A204.1 (cell line): ENCODE results near the gene DPH1.

Experiments
- FAIRE-seq: peaks from 2 replicates; lab custom pipeline; 2012; peaks lifted over from hg19 to GRCh38; lab: Jason Lieb, UNC

DPH1 gene

DNA sequence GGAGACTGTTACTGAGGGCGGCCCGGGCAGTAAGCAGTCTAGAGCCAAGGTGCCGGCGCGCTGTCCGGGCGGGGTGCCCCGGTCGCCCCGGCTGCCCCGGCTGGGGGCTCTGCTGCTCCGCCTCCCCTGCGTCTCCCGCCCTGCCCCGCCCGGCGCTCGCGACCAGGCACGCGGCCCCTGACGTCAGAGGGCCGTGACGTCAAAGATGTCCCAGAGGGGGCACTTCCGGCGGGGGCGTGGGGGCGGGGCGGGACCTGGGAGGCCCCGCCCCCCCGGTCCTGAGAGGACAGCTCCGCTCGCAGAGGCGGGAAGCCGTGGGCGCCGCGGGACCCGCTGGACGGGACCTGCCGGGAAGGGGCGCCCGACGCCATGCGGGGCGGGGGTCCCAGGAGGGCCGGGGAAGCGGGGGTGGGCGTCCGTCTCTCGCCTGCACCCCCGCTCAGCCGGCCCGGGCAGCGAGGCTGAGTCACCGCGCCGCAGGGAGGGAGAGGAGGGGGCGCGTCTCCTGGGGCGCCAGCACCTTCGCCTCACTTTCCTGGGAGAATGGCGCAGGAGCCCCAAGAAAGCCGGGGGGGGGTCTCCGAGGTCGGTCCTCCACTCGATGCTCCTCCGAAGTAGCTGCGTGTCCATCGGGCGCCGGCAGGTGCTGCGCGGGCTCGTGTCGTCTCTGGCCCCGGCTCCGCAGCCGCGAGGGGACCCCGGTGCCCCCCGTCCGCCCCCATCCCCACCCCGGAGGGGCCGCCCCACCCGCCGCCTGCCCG lies 20.5 kb downstream of the DPH1 start:
- FAIRE-seq = no peak

DNA sequence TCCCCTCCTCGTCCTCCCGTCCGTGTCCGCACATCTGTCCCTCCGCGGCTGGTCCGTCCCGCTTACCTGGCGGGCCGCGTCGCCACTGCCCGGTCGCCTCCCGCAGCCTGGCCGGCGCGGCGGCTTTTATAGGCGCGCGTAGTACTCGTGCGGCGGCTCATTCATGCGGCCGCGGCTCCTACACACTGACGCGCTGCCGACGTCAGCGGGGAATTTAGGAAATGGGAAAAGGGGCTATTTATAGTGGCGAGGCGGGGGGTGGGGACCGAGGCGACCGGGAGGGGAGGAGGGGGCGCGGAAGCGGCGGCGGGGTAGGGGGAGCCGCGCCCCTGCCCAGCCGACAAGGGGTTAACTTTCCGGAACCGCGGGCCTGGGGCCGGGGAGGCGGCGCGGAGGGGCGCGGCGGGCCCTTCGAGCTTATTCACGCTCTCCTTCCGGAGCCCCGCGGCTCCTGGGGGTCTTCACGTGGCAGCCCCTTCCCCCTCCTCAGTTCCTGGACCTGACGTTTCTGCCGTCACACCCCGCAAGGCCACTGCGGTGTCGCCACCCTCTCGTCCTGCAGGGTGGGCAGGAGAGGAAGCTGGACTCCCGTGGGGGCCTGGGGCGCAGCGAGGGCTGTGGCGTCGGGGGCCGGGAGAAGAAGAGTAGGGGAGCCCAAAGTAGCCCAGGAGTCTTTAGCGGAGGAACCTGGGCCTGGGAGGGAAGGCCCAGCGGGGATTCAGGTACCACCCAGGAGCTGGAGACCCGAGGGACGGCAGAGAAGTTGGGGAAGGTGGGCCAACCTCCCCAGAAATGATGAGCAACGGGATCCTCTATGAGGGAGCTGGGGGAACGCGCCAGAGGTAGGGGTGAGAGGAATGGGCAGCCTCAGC lies 21.3 kb downstream of the DPH1 start:
- FAIRE-seq = no peak

DNA sequence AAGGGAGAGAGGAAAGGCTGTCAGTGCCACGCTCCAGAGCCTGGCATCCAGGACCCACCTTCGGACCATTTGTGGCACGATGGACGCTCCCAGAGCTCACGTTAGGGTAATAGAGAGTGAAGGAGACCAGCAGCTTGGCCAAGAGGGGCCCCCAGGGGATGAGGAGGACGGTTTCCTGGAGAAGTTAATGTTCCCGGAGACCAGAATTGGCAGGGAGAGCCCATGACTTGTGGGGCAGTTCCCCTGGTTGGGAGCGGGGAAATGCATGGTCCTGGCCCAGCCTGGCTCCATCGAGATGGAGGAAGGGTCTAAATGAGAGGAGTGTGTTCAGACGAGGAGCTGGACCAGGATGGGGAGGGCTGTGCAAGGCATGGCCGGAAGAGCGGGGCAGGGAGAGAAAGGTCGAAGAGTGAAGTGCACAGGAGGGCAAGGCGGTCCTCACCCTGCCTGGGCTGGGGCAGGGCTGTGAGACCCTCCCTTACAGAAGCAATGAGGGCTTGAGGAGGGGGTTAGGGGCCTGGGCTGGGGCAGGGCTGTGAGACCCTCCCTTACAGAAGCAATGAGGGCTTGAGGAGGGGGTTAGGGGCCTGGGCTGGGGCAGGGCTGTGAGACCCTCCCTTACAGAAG lies 22.1 kb downstream of the DPH1 start:
- FAIRE-seq = no peak

DNA sequence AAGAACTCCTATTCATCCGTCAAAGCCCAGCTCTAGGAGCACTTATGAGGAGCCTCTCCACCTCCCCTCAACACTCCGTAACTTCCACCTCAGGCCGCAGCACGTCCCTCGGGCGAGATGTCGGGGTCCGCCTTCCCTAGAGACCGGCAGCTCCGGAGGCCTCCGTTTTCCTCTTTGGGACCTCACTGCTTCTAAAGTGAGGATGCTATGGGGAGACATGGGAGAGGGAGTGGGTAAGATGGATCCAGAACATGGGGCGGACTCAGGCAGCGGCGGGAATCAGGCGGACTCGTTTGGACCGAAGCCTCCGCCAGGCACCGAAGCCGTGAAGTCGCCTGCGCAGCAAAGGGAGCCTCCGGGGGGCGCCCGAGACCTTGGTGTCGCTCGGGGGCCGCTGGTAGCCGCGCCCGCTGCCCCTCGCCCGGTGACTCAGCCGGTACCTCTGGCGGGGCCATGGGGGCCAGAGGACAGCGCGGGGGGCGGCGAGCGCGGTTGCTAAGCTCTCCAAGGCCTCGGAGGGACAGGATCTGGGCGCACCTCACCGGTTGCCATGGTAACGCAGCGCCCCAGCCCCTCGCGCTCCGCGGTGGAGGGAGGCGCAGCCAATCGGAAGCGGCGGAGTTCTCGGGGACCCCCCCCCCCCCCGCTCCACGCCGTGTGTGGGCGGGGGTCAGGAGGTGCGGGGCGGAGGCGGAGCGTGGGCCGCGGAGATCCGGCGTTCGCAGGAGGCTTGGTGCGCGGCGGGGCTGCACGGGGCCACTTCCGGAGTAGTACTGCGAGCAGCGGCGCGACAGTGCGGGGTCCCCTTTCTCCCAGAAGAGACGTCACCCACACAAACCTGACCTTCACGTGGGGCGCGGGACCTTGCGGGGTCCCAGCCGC lies 23.7 kb downstream of the DPH1 start:
- no peak for FAIRE-seq

DNA sequence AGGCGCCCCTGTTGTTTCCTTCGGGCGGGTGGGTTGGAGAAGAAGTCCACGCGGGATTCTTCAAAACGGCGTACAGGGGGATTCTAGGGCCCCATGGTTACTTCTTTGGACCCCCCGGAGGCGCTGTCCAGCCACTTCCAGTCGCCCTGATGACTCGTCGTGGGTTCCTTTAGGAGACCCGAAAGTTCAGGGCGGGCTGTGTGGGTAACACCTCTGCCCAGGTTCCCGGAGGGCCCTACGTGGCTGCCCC lies 24.2 kb downstream of the DPH1 start:
- no peak for FAIRE-seq

DNA sequence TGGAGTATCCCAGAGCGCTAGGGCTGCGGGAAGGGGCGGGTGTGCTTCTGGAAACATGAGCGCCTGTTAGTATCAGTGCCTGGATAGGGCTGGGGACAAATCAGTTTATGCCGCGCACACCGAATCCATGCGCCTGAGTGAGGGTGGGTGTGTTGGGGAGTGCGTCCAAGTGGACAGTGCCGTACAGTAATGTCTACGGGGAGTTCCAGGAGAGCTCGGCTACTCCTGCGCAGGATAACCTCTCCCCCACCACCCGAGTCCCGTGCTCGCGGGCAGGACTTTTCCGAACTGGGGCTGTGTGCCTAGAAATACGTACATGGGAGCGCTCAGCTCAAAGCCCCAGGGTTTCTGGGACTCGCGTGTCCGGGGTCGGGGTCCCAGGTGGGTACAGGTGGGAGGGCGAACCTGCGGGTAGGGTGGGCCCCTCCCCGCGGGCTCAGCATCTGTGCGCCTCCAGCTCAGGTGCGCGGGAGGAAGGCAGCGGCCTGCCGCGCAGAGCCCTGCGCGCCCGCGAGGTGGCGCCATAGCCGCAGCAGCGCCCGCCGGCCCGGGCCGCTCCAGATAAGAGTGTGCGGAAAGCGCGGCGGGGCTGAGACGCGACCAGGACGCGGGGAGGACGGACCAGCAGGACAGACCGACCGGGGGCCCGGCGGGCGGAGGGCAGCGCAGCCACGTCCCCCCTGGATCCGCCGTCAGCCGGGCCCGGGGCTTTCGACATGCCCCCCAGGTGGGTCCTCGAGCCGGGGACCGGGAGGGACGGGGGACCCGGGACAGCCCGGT lies 24.7 kb downstream of the DPH1 start, which contains the start of gene HIC1:
TSS of gene HIC1 (plus strand) at position 592 of the 780 bp plus-strand sequence. CDS start 1,588 bp downstream, outside the sequence.
- FAIRE-seq = no peak

DNA sequence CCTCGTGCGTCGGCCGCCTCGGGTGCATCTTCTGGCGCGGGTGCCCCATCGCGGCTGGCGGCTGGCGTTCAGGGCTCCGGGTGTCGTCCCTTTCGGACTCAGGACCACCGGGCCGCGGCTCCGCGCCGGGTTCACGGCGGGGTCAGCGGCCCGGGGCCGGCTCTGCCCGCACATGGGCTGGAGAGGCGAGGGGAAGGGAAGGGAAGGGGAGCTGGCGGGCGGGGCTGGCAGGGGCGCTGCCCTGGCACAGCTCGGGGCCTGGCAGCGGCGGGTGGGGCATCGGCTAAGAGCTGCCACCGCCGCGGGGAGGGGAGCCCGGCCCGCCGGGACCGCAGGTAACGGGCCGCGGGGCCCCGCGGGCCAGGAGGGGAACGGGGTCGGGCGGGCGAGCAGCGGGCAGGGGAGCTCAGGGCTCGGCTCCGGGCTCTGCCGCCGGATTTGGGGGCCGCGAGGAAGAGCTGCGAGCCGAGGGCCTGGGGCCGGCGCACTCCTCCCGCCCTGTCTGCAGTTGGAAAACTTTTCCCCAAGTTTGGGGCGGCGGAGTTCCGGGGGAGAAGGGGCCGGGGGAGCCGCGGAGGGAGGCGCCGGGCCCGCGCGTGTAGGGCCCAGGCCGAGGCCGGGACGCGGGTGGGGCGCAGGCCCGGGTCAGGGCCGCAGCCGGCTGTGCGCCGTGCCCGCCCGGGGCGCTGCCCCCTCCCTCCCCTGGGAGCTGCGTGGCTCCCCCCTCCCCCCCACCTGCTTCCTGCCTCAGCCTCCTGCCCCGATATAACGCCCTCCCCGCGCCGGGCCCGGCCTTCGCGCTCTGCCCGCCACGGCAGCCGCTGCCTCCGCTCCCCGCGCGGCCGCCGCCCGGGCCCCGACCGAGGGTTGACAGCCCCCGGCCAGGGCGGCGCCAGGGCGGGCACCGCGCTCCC lies 25.6 kb downstream of the DPH1 start:
- FAIRE-seq = no peak

DNA sequence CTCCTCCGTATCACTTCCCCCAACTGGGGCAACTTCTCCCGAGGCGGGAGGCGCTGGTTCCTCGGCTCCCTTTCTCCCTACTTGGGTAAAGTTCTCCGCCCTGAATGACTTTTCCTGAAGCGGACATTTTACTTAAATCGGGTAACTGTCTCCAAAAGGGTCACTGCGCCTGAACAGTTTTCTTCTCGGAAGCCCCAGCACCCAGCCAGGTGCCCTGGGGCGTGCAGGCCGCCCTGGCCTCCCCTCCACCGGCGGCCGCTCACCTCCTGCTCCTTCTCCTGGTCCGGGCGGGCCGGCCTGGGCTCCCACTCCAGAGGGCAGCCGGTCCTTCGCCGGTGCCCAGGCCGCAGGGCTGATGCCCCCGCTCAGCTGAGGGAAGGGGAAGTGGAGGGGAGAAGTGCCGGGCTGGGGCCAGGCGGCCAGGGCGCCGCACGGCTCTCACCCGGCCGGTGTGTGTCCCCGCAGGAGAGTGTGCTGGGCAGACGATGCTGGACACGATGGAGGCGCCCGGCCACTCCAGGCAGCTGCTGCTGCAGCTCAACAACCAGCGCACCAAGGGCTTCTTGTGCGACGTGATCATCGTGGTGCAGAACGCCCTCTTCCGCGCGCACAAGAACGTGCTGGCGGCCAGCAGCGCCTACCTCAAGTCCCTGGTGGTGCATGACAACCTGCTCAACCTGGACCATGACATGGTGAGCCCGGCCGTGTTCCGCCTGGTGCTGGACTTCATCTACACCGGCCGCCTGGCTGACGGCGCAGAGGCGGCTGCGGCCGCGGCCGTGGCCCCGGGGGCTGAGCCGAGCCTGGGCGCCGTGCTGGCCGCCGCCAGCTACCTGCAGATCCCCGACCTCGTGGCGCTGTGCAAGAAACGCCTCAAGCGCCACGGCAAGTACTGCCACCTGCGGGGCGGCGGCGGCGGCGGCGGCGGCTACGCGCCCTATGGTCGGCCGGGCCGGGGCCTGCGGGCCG lies 26.5 kb downstream of the DPH1 start:
- no peak for FAIRE-seq

DNA sequence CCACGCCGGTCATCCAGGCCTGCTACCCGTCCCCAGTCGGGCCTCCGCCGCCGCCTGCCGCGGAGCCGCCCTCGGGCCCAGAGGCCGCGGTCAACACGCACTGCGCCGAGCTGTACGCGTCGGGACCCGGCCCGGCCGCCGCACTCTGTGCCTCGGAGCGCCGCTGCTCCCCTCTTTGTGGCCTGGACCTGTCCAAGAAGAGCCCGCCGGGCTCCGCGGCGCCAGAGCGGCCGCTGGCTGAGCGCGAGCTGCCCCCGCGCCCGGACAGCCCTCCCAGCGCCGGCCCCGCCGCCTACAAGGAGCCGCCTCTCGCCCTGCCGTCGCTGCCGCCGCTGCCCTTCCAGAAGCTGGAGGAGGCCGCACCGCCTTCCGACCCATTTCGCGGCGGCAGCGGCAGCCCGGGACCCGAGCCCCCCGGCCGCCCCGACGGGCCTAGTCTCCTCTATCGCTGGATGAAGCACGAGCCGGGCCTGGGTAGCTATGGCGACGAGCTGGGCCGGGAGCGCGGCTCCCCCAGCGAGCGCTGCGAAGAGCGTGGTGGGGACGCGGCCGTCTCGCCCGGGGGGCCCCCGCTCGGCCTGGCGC lies 27.3 kb downstream of the DPH1 start:
- no peak for FAIRE-seq

DNA sequence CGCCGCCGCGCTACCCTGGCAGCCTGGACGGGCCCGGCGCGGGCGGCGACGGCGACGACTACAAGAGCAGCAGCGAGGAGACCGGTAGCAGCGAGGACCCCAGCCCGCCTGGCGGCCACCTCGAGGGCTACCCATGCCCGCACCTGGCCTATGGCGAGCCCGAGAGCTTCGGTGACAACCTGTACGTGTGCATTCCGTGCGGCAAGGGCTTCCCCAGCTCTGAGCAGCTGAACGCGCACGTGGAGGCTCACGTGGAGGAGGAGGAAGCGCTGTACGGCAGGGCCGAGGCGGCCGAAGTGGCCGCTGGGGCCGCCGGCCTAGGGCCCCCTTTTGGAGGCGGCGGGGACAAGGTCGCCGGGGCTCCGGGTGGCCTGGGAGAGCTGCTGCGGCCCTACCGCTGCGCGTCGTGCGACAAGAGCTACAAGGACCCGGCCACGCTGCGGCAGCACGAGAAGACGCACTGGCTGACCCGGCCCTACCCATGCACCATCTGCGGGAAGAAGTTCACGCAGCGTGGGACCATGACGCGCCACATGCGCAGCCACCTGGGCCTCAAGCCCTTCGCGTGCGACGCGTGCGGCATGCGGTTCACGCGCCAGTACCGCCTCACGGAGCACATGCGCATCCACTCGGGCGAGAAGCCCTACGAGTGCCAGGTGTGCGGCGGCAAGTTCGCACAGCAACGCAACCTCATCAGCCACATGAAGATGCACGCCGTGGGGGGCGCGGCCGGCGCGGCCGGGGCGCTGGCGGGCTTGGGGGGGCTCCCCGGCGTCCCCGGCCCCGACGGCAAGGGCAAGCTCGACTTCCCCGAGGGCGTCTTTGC lies 28.0 kb downstream of the DPH1 start:
- FAIRE-seq = no peak

DNA sequence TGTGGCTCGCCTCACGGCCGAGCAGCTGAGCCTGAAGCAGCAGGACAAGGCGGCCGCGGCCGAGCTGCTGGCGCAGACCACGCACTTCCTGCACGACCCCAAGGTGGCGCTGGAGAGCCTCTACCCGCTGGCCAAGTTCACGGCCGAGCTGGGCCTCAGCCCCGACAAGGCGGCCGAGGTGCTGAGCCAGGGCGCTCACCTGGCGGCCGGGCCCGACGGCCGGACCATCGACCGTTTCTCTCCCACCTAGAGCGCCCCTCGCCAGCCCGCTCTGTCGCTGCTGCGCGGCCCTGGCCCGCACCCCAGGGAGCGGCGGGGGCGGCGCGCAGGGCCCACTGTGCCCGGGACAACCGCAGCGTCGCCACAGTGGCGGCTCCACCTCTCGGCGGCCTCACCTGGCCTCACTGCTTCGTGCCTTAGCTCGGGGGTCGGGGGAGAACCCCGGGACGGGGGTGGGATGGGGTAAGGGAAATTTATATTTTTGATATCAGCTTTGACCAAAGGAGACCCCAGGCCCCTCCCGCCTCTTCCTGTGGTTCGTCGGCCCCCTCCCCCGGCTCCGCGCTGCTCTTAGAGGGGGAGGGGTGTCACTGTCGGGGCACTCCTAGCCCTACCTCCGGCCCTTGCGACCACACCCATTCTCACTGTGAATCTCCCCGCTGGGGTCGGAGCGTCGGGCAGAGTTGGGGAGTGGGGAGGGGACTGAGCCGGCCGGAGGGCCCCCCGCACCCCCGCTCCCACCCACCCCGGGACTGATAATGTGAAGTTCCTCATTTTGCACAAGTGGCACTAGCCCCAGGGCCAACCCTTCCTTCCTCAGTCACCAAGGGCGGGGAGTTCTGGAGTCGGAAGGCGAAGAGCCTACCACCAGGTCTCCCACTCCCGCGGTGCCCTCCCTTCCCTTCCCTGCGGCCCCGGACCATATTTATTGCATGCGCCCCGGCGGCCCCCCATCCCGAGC lies 28.9 kb downstream of the DPH1 start:
- no peak for FAIRE-seq

DNA sequence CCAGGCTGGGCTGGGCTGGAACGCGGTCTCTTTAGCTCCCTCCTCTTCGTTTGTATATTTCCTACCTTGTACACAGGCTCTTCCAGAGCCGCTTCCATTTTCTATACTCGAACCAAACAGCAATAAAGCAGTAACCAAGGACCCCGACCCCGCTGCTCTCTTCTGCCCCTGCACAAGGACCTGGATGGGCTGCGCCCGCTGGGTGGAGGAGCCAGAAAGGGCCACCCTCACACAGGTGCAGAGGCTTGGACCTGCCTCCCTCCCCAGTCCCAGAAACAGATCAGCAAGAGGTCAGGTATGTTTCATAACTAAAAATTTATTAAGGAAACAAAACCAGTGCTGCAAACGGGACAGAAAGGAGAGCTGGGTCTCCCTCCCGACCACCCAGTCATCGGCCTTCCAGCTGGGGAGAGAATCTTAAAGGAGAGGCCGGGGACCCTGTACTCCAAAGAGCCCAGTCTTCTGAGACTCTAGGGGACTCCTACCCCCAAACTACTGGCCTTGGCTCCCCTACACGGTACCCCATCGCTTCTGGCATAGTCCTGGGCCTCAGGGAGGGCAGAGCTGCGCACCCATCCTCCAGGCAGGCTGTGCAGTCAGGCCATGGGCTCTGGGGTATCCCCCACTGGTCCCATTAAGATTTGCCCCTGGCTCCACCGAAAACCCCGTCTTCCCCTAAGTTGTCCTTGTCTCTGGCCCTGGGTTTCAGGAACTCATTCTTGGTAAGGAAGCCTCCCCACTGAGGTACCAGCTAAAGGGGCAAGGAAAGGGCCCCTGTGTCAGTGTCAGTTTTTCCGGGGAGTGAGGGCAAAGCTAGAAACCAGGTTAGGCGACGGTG lies 29.8 kb downstream of the DPH1 start:
- FAIRE-seq = no peak

DNA sequence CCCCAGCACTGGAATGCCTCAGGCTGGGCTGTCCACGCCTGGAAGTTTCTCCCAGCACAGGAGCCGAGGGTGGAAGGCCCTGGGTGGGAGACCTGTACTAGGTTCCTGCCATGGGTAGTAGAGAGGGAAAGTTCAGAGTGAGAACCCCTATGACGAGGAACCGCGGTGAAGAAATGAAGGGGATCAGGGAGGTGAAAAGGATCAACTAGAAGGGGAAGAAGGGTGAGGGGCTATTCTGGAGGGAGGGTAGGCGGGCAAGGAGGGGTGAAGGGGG lies 30.4 kb downstream of the DPH1 start:
- FAIRE-seq = no peak

DNA sequence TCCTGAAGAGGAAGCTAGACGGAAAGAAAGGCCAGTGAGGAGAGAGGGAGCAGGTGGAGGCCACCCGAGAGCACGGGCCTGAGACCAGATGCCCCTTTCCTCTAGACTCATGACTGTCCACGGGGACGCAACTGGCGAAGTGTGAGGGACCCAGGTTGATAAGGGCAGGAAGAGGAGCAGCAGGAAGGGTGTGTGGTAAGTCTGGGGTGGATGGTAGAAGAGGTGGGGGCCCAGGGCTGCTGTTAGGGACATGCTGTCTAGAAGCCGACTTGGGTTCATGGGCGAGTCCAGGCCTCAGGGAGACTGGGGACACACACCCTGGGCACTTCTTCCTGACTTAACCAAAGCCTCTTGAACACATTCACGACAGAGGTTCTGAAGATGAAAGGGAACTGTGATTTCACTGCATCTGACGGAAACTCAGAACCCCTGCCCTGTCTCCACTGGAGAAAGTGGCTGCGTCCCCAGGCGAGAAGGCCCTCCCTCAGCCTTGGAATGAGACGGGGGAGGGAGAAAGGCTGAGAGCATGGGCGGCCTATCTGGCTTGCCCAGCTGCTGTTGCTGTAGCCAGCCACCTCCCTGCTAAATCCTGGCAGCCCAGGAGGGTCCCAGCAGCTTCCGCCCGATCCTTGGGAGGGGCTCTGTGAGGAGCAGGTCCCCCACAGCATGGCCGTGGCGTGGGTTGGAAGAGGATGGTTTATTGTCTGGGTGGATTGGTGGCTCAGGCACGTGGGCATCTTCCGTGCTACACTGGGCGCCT lies 30.9 kb downstream of the DPH1 start:
- FAIRE-seq = no peak

DNA sequence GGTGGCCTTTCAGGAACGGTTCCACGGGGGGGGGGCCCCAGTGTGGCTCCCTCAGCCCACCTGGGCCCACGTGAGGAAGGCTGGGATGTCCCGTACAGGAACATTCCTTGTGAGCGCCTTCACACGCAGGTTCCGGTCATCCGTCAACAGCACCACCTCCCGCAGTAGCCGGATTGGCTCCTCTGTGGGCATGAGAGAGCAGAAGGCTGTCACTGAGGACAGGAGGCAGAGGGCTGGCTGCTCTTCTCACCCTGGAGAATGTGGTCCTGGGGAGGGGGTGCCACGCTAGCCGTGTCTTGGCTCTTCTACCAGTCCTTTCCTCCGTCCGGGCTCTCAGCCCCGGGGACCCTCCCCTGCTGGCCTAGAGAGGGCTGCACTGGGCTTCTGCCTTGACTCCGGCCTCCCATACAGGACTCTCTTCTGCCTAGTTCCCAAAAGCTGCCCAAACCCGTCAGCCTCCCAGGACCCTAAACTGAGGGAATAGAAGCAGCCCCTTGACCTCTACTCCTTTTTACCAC lies 31.5 kb downstream of the DPH1 start:
- no peak for FAIRE-seq
